ENCODE results near the gene NAGS.

DNA sequence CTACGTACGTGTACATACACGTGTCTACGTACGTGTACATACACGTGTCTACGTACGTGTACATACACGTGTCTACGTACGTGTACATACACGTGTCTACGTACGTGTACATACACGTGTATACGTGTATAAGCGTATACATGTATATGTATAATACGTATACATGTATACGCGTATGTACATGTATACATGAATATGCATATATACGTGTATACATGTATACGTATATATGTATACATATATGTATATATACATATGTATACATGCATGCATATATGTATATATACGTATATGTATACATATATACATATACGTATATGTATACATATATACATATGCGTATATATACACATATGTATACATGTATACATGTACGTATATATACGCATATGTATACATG is 28.5 kb upstream of the NAGS start:
- TF ChIP-seq, protein P1, sequence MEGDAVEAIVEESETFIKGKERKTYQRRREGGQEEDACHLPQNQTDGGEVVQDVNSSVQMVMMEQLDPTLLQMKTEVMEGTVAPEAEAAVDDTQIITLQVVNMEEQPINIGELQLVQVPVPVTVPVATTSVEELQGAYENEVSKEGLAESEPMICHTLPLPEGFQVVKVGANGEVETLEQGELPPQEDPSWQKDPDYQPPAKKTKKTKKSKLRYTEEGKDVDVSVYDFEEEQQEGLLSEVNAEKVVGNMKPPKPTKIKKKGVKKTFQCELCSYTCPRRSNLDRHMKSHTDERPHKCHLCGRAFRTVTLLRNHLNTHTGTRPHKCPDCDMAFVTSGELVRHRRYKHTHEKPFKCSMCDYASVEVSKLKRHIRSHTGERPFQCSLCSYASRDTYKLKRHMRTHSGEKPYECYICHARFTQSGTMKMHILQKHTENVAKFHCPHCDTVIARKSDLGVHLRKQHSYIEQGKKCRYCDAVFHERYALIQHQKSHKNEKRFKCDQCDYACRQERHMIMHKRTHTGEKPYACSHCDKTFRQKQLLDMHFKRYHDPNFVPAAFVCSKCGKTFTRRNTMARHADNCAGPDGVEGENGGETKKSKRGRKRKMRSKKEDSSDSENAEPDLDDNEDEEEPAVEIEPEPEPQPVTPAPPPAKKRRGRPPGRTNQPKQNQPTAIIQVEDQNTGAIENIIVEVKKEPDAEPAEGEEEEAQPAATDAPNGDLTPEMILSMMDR (IDR thresholded peaks at IDR 0.05; ENCODE audit: insufficient read depth, low read length, poor library complexity, severe bottlenecking): no peak
- TF ChIP-seq EZH2phosphoT487 (conservative IDR thresholded peaks at IDR 0.05; ENCODE audit: low read length): no peak
